ENCODE measurements around the gene ADAM8.

The ADAM8 gene

GRCh38 chr10:133218891-133219290, 57.8 kb downstream of the ADAM8 start:
- TF ChIP-seq, protein P1, sequence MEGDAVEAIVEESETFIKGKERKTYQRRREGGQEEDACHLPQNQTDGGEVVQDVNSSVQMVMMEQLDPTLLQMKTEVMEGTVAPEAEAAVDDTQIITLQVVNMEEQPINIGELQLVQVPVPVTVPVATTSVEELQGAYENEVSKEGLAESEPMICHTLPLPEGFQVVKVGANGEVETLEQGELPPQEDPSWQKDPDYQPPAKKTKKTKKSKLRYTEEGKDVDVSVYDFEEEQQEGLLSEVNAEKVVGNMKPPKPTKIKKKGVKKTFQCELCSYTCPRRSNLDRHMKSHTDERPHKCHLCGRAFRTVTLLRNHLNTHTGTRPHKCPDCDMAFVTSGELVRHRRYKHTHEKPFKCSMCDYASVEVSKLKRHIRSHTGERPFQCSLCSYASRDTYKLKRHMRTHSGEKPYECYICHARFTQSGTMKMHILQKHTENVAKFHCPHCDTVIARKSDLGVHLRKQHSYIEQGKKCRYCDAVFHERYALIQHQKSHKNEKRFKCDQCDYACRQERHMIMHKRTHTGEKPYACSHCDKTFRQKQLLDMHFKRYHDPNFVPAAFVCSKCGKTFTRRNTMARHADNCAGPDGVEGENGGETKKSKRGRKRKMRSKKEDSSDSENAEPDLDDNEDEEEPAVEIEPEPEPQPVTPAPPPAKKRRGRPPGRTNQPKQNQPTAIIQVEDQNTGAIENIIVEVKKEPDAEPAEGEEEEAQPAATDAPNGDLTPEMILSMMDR (conservative IDR thresholded peaks at IDR 0.05; ENCODE audit: control insufficient read depth, insufficient read depth, low read depth, low read length): no peak
- no peak for DNase-seq (ENCODE audit: low read depth)
- H3K4me3 ChIP-seq (ENCODE audit: control insufficient read depth, low read depth, low read length): no peak overlapping the region

DNA sequence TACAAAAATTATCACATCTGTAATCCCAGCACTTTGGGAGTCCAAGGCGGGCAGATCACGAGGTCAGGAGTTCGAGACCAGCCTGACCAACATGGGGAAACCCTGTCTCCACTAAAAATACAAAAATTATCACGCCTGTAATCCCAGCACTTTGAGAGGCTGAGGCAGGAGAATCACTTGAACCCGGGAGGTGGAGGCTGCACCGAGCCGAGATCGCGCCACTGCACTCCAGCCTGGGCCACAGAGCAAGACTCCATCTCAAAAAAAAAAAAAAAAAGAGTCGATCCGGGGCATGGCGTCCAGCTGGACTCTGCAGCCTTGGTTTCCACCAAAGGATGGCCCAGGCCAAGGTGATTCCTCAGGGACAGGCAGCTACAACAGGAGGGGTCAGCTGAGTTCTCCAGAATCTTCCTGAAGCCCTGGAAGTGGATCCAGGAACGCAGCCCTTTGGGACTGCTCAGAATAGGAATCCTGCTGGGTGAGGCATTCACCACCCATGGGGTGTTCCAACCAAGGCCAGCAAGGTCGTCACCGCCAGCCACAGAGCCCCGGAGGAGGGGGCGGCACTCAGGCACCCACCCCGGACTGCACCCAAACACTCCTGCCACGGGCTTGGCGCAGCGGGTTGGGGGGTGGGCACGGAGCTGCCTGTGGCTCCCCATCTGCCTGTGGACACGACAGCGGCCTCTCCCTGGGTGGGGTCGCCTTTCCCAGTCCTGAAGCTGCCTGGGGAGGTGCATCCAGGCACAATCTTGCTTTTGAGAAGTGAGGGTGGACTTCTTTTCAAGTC, 58.7 kb downstream of the ADAM8 start:
- TF ChIP-seq, protein P1 (conservative IDR thresholded peaks at IDR 0.05; ENCODE audit: control insufficient read depth, insufficient read depth, low read depth, low read length): no peak
- no peak for DNase-seq (ENCODE audit: low read depth)
- no peak overlapping the region for H3K4me3 ChIP-seq (ENCODE audit: control insufficient read depth, low read depth, low read length)

DNA sequence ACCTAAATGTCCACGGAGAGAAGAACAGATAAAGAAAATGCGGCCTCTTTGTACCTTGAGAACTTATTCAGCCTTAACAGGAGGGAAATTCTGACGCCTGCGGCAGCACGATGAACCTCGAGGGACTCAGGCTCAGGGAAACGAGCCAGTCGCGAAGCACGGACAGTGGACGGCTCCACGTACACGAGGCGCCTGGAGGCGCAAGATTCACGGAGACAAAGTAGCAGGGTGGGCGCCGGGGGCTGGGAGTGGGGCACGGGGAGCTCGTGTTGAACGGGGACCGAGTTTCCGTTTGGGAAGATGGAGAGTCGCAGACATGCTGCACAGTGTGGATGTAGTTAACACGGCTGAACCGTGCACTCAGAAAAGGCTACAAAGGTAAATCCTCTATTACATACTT, 59.9 kb downstream of the ADAM8 start:
- no peak for DNase-seq (ENCODE audit: low read depth)
- TF ChIP-seq, protein P1 (conservative IDR thresholded peaks at IDR 0.05; ENCODE audit: control insufficient read depth, insufficient read depth, low read depth, low read length): no peak
- no peak overlapping the region for H3K4me3 ChIP-seq (ENCODE audit: control insufficient read depth, low read depth, low read length)

DNA sequence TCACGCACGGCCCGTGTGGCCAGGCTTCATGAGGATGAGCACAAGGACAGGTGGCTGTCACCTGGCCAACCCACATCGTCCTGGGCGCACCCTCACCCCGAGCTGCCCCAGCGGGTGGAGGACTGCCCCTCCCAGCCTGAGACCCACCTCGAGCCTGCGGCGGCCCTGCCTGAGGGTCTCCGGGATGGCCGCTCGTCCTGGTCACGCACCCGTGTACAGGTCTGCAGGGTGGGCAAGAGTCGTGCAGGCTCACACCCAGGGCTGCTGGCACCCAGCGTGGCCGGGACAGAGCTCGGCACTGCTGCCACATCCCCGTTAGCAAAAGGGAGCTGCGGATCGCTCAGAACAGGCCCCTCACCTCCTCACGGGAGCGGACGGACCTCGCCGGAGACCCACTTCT, 61.1 kb downstream of the ADAM8 start:
- H3K4me3 ChIP-seq (ENCODE audit: control insufficient read depth, low read depth, low read length): no peak overlapping the region
- TF ChIP-seq, protein P1 (conservative IDR thresholded peaks at IDR 0.05; ENCODE audit: control insufficient read depth, insufficient read depth, low read depth, low read length): no peak
- no peak for DNase-seq (ENCODE audit: low read depth)

DNA sequence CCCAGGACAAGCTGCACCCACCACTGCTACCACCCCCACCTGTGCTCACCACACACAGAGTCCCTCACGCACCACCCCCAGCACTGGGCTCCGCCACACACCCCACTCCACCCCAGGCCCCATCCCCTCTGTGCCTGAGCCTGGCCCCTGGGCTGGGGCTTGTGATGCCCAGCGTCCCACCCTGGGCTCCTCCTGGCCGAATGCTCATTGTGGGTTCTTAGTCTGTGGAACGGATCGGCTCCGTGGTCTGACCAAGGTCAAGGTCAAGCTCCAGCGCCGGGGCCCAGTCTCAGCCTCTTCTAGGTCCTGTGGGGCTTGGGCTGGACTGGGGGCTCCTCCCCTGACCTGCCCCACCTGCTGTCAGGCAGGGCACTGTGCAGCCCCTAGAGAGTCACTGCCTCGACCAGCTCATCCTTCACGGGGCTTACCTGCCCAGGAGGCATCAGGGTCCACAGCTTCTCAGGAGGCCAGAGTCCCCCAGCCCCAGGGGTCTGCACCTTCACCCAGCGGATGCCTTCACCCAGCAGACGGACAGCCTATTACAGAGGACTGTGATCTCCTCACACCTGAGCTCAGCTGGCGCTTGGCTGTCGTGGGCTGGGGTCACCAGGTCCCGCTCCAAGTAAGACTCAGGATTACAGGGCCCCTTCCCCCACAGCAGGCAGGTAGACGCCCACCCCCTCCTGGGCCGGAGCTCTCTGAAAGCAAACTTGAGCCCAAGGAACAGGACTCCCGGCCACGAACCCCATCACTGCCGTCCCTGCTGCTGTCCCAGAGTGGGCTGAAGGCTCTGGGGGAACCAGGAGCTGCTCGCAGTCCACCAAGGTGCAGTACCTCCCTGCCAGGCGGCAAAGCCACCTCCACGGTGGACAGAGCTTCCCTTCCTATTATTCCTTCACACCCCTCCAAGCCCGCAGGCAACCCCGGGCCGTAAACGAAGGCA, 61.9 kb downstream of the ADAM8 start:
- no peak for DNase-seq (ENCODE audit: low read depth)
- TF ChIP-seq, protein P1 (conservative IDR thresholded peaks at IDR 0.05; ENCODE audit: control insufficient read depth, insufficient read depth, low read depth, low read length): no peak
- no peak overlapping the region for H3K4me3 ChIP-seq (ENCODE audit: control insufficient read depth, low read depth, low read length)

GRCh38 chr10:133213641-133214467, 62.8 kb downstream of the ADAM8 start:
- no peak overlapping the region for H3K4me3 ChIP-seq (ENCODE audit: control insufficient read depth, low read depth, low read length)
- TF ChIP-seq, protein P1 (conservative IDR thresholded peaks at IDR 0.05; ENCODE audit: control insufficient read depth, insufficient read depth, low read depth, low read length): no peak
- no peak for DNase-seq (ENCODE audit: low read depth)
